HepG2 (cell line): Measurements from ENCODE around the gene PCDHGA2. TPM values are rescaled to one million over a fixed set of nuclear protein-coding genes. Genes with fewer than 3 reads are reported as not detected.
A peak's percentile ranks its signal among the peaks of the same experiment; 100 is the strongest.

ENCODE experiments used
- ADNP ChIP-seq: sonication (generic); formaldehyde crosslinking; IDR thresholded peaks from 2 replicates; pipeline ENCODE4 v1.4.0; 2020; ENCODE audit warnings: missing genetic modification reagents
- ARNTL ChIP-seq: sonication (generic); formaldehyde crosslinking; IDR thresholded peaks from 2 replicates; pipeline ENCODE4 v1.4.0; 2020; ENCODE audit warnings: mild to moderate bottlenecking, missing genetic modification reagents
- BRCA1 ChIP-seq: sonication (generic); formaldehyde crosslinking; IDR thresholded peaks from 2 replicates; pipeline ENCODE4 v1.4.0; 2020; ENCODE audit warnings: missing genetic modification reagents
- GPN1 ChIP-seq: sonication (generic); formaldehyde crosslinking; IDR thresholded peaks from 2 replicates; pipeline ENCODE4 v1.5.1; 2020; ENCODE audit warnings: missing genetic modification reagents, borderline replicate concordance
- MTF2 ChIP-seq: sonication (generic); formaldehyde crosslinking; IDR thresholded peaks from 2 replicates; pipeline ENCODE4 v1.5.0; 2020; ENCODE audit warnings: missing genetic modification reagents, borderline replicate concordance
- NFE2L1 ChIP-seq: sonication (generic); formaldehyde crosslinking; IDR thresholded peaks from 2 replicates; pipeline ENCODE4 v1.4.0; 2020; ENCODE audit warnings: missing genetic modification reagents, mild to moderate bottlenecking, borderline replicate concordance
- NPAS2 ChIP-seq: sonication (generic); formaldehyde crosslinking; IDR thresholded peaks from 2 replicates; pipeline ENCODE4 v1.8.0; 2022; ENCODE audit warnings: mild to moderate bottlenecking, missing genetic modification reagents, borderline replicate concordance
- NR0B2 ChIP-seq: sonication (generic); formaldehyde crosslinking; IDR thresholded peaks from 2 replicates; pipeline ENCODE4 v1.4.0; 2020; ENCODE audit warnings: mild to moderate bottlenecking, missing genetic modification reagents
- SP140L ChIP-seq: sonication (generic); formaldehyde crosslinking; IDR thresholded peaks from 2 replicates; pipeline ENCODE4 v1.4.0; 2020; ENCODE audit warnings: missing genetic modification reagents, borderline replicate concordance
- TBX3 ChIP-seq: fragments of 450-650 bp; IDR thresholded peaks from 2 replicates; pipeline ENCODE4 v1.6.1; 2017; ENCODE audit warnings: antibody characterized with exemption, mild to moderate bottlenecking, inconsistent platforms, borderline replicate concordance
- ZNF230 ChIP-seq: sonication (generic); formaldehyde crosslinking; IDR thresholded peaks from 2 replicates; pipeline ENCODE4 v1.4.0; 2020; ENCODE audit warnings: mild to moderate bottlenecking, missing genetic modification reagents
- ZNF318 ChIP-seq: sonication (generic); formaldehyde crosslinking; IDR thresholded peaks from 2 replicates; pipeline ENCODE4 v1.4.0; 2020; ENCODE audit warnings: mild to moderate bottlenecking, missing genetic modification reagents
- ZSCAN30 ChIP-seq: sonication (generic); formaldehyde crosslinking; IDR thresholded peaks from 2 replicates; pipeline ENCODE4 v1.5.0; 2020; ENCODE audit warnings: mild to moderate bottlenecking, missing genetic modification reagents
- polyA plus RNA-seq, 8 experiments: library from polyadenylated mRNA; depleted of rRNA in 3 of 8; stranded (reverse) in 7 of 8; unstranded in 1 of 8; fragments of >200 nt; fragmentation: Illumina TruSeq in 4 of 8; extraction: Trizol in 4 of 8; gene quantifications; 2 replicates each; pipeline versions ENCODE4 v1.2.1 to v1.2.3, GENCODE V29; 2011 to 2016; ENCODE audit warnings: low read depth in 4 of 8, missing spikeins in 1 of 8, mixed read lengths in 1 of 8; ENCODE audit not compliant: insufficient read depth in 1 of 8
- total RNA-seq, 5 experiments: library from RNA; depleted of rRNA; stranded (reverse); fragments of >200 nt; fragmentation: Illumina TruSeq; extraction: Trizol; gene quantifications; 2 replicates each; pipeline ENCODE4 v1.2.3, GENCODE V29; 2016; ENCODE audit warnings: low read depth in 1 of 5
- TF ChIP-seq, protein P1 (sequence below): sonication (generic); formaldehyde crosslinking; IDR thresholded peaks from 2 replicates; pipeline ENCODE4 v1.4.0; 2020; ENCODE audit warnings: missing genetic modification reagents
- TF ChIP-seq, protein P2 (sequence below): sonication (generic); formaldehyde crosslinking; IDR thresholded peaks from 2 replicates; pipeline ENCODE4 v1.4.0; 2020; ENCODE audit warnings: missing genetic modification reagents, borderline replicate concordance

Gene PCDHGA2
- total and polyA plus RNA-seq, 2 of the 13 experiments (the other 11 are each of a cell fraction or from before 2014, with no cell fraction given) = 0.04 to 0.11 TPM

GRCh38 chr5:141320225-141321169 lies 18.1 kb upstream of the PCDHGA2 start, which contains the start of gene TAF7 (continued):
- TF ChIP-seq, protein P1, sequence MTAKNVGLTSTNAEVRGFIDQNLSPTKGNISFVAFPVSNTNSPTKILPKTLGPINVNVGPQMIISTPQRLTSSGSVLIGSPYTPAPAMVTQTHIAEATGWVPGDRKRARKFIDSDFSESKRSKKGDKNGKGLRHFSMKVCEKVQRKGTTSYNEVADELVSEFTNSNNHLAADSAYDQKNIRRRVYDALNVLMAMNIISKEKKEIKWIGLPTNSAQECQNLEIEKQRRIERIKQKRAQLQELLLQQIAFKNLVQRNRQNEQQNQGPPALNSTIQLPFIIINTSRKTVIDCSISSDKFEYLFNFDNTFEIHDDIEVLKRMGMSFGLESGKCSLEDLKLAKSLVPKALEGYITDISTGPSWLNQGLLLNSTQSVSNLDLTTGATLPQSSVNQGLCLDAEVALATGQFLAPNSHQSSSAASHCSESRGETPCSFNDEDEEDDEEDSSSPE (CRISPR knock-in tag) = peak; percentile 71
- TF ChIP-seq GPN1 (CRISPR knock-in tag) (no peak), ZNF230 (CRISPR knock-in tag) (no peak; the same call in 1 of the 2 replicates), MTF2 (CRISPR knock-in tag) (peak; percentile 74; the same call in 1 of the 2 replicates), NR0B2 (CRISPR knock-in tag) (peak; percentile 16; the same call in 1 of the 2 replicates), ADNP (CRISPR knock-in tag) (no peak), SP140L (CRISPR knock-in tag) (0 out of 2 replicates have a peak, but pooled peaks have one; percentile 48), ZSCAN30 (no peak), NPAS2 (CRISPR knock-in tag) (no peak), ZNF318 (CRISPR knock-in tag) (no peak; the same call in 1 of the 2 replicates), BRCA1 (no peak), ARNTL (peak; percentile 41), TBX3 (no peak), NFE2L1 (peak; percentile 88; the same call in 1 of the 2 replicates)
- TF ChIP-seq, protein P2, sequence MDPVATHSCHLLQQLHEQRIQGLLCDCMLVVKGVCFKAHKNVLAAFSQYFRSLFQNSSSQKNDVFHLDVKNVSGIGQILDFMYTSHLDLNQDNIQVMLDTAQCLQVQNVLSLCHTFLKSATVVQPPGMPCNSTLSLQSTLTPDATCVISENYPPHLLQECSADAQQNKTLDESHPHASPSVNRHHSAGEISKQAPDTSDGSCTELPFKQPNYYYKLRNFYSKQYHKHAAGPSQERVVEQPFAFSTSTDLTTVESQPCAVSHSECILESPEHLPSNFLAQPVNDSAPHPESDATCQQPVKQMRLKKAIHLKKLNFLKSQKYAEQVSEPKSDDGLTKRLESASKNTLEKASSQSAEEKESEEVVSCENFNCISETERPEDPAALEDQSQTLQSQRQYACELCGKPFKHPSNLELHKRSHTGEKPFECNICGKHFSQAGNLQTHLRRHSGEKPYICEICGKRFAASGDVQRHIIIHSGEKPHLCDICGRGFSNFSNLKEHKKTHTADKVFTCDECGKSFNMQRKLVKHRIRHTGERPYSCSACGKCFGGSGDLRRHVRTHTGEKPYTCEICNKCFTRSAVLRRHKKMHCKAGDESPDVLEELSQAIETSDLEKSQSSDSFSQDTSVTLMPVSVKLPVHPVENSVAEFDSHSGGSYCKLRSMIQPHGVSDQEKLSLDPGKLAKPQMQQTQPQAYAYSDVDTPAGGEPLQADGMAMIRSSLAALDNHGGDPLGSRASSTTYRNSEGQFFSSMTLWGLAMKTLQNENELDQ = peak; percentile 28; the same call in 1 of the 2 replicates
